Neural cell (in vitro differentiated cells): Measurements from ENCODE around the gene SLC45A1.

Experiments used
- MXI1 ChIP-seq: fragments of 450-650 bp; conservative IDR thresholded peaks from 2 replicates; pipeline ENCODE4 v1.6.1; 2014; ENCODE audit warnings: antibody characterized with exemption, mild to moderate bottlenecking; ENCODE audit not compliant: poor library complexity, severe bottlenecking
- RAD21 ChIP-seq: fragments of 450-650 bp; conservative IDR thresholded peaks from 2 replicates; pipeline ENCODE4 v1.6.1; 2014; ENCODE audit warnings: antibody characterized with exemption, mild to moderate bottlenecking, moderate library complexity
- TF ChIP-seq, protein P1 (sequence below): fragments of 450-650 bp; IDR thresholded peaks from 2 replicates; pipeline ENCODE4 v1.5.1; 2014; ENCODE audit warnings: antibody characterized with exemption, mild to moderate bottlenecking, moderate library complexity; ENCODE audit not compliant: poor library complexity, severe bottlenecking

DNA sequence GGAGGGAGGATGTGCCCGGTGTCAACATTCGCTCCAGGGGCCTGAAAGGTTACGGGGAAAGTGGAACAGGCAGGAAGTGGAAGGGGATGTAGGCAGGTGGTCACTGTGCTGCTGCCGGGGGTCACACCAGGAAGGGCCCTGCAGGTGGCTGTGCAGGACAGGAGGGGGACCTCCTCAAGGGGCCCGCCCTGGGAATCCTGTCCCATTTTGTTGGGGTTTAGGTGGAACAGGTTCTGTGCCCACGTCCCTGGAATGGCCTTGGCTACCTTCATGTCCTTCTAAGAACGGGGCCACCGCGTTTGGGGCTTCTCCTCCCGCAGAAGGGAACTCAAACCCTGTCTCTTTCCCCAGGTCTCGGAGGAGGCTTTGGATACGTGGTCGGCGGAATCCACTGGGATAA, 11.9 kb downstream of the SLC45A1 start:
- TF ChIP-seq, protein P1, sequence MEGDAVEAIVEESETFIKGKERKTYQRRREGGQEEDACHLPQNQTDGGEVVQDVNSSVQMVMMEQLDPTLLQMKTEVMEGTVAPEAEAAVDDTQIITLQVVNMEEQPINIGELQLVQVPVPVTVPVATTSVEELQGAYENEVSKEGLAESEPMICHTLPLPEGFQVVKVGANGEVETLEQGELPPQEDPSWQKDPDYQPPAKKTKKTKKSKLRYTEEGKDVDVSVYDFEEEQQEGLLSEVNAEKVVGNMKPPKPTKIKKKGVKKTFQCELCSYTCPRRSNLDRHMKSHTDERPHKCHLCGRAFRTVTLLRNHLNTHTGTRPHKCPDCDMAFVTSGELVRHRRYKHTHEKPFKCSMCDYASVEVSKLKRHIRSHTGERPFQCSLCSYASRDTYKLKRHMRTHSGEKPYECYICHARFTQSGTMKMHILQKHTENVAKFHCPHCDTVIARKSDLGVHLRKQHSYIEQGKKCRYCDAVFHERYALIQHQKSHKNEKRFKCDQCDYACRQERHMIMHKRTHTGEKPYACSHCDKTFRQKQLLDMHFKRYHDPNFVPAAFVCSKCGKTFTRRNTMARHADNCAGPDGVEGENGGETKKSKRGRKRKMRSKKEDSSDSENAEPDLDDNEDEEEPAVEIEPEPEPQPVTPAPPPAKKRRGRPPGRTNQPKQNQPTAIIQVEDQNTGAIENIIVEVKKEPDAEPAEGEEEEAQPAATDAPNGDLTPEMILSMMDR: no peak
- TF ChIP-seq MXI1 (no peak), RAD21 (no peak)
